HepG2 (cell line): ENCODE measurements around the gene LYSMD1.

Experiments
- KDM1A ChIP-seq: IDR thresholded peaks from 2 replicates; pipeline ENCODE4 v1.6.1; 2016; ENCODE audit warnings: missing compliant biosample characterization
- ZNF557 ChIP-seq: sonication (generic); formaldehyde crosslinking; IDR thresholded peaks from 2 replicates; pipeline ENCODE4 v1.4.0; 2020; ENCODE audit warnings: missing genetic modification reagents
- TF ChIP-seq, protein P1 (sequence below): sonication (generic); formaldehyde crosslinking; IDR thresholded peaks from 2 replicates; pipeline ENCODE4 v1.8.0; 2022; ENCODE audit warnings: low read depth, missing genetic modification reagents

DNA sequence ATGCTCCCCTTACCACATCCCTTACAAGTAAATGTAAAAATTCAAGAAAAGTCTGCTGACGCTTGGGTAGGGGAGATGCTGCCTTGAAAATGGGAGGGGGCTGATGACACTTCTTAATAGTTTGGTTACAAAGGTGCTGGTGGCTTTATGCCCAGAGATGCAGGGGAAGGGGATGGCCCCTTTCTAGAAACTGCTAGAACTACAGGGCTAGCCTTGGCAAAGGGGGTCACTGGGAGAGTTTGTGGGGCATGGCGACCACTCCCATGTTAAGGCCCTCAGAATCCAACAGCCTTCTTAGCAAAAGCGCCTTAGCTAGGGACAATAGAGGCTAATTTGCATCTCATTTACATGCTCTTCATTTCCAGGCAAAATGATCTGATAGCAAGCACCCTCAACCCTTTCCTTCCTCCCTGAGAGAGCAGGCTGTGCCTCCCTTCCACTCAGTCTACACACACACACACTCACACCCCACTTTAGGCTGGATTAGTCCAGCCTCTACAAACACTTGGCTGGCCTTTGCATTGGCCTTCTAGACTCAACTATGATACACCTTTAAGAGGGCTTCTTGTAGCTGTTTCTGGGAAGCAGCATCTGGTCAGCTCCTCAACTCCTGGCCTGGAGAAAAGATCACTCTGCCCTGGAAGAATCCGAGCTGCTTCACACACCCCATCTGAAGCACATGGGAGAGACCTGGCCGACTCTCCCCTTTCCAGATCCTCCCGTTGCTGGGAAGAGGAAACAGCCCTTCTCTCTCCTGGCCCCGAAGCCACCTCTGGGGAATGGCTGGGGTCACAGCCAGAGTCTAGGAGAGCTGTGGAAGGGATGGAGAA lies 21.0 kb downstream of the LYSMD1 start:
- TF ChIP-seq, protein P1, sequence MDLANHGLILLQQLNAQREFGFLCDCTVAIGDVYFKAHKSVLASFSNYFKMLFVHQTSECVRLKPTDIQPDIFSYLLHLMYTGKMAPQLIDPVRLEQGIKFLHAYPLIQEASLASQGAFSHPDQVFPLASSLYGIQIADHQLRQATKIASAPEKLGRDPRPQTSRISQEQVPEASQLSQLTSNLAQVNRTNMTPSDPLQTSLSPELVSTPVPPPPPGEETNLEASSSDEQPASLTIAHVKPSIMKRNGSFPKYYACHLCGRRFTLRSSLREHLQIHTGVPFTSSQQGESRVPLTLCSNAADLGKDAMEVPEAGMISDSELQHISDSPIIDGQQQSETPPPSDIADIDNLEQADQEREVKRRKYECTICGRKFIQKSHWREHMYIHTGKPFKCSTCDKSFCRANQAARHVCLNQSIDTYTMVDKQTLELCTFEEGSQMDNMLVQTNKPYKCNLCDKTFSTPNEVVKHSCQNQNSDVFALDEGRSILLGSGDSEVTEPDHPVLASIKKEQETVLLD (CRISPR knock-in tag): no peak
- TF ChIP-seq ZNF557 (CRISPR knock-in tag): no peak
- TF ChIP-seq KDM1A (CRISPR knock-in tag): no peak
